ENCODE results near the gene PI4KA. TPM values are rescaled to one million over a fixed set of nuclear protein-coding genes. Genes with fewer than 3 reads are reported as not detected.

The PI4KA gene
- total RNA-seq, 1 donor from 2014 or later = 140 TPM

DNA sequence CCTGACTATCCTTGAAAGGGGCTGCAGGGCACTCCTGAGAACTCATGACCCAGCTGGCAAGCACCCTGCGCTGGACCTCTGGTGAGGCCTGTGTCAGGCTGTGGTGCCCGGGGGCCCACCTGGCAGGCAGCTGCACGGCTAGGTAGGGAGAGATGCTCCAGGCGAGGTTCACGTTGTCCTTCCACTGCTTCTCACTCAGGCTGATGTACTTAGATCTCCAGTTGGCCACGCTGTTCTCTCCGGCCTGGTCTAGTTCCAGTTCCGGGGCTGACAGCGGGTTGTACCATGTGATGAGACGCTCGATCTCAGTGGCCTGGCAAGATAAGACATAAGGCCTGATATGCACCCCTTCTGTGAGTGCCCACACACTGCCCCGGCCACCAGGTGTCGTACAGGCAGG lies 129.4 kb downstream of the PI4KA start:
- Mint-ChIP-seq H3K9me3 (ENCODE audit: low read depth) (no peaks in the 10 kb centered on the region), H3K4me3 (ENCODE audit: low read depth) (no peak overlapping the region), H3K4me1 (ENCODE audit: low read depth) (no peaks in the 10 kb centered on the region), H3K27me3 (no peaks in the 10 kb centered on the region), H3K36me3 (ENCODE audit: insufficient read depth) (peaks cover 11% of the 10 kb centered on the region), H3K27ac (no peak overlapping the region)
- TF ChIP-seq, protein P1, sequence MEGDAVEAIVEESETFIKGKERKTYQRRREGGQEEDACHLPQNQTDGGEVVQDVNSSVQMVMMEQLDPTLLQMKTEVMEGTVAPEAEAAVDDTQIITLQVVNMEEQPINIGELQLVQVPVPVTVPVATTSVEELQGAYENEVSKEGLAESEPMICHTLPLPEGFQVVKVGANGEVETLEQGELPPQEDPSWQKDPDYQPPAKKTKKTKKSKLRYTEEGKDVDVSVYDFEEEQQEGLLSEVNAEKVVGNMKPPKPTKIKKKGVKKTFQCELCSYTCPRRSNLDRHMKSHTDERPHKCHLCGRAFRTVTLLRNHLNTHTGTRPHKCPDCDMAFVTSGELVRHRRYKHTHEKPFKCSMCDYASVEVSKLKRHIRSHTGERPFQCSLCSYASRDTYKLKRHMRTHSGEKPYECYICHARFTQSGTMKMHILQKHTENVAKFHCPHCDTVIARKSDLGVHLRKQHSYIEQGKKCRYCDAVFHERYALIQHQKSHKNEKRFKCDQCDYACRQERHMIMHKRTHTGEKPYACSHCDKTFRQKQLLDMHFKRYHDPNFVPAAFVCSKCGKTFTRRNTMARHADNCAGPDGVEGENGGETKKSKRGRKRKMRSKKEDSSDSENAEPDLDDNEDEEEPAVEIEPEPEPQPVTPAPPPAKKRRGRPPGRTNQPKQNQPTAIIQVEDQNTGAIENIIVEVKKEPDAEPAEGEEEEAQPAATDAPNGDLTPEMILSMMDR (IDR thresholded peaks at IDR 0.05; ENCODE audit: unreplicated experiment) = no peak
- DNase-seq (ENCODE audit: low spot score, unreplicated experiment) = no peak

DNA sequence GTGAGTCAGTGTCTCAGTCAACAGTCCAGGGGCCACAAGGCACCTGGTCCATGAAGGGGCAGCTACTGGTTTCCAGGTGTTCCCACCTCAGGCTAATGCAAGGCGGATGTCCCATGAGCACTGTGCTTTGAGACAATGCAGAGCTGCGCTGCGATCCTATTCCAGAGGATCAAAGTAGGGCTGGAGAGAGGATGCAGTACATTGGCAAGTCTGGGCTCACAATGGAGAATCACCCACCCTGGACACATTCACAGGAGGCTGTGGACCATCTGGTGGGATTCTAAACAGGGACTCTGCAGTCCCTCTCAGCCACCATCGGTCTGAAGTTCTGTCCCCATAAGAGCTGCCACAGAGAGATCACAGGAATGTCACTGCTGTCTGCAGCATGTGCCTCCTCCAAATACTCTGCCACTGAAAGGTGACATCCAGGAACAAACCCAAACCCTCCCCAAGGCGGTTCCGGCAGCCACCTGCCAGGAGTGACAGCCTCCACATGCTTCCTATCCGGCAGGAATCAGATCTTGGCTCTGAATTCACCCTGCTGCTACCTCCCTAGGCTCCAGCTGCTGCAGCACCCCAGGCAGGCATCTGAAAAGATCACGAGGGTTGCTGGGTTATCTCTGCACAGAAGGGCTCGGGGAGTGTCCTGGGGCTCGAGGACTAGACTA lies 130.0 kb downstream of the PI4KA start:
- DNase-seq (ENCODE audit: low spot score, unreplicated experiment) = no peak
- Mint-ChIP-seq H3K9me3 (ENCODE audit: low read depth) (no peaks in the 10 kb centered on the region), H3K4me3 (ENCODE audit: low read depth) (no peak overlapping the region), H3K27ac (no peak overlapping the region), H3K36me3 (ENCODE audit: insufficient read depth) (peaks cover 11% of the 10 kb centered on the region), H3K27me3 (no peaks in the 10 kb centered on the region), H3K4me1 (ENCODE audit: low read depth) (no peaks in the 10 kb centered on the region)
- TF ChIP-seq, protein P1 (IDR thresholded peaks at IDR 0.05; ENCODE audit: unreplicated experiment) = no peak

DNA sequence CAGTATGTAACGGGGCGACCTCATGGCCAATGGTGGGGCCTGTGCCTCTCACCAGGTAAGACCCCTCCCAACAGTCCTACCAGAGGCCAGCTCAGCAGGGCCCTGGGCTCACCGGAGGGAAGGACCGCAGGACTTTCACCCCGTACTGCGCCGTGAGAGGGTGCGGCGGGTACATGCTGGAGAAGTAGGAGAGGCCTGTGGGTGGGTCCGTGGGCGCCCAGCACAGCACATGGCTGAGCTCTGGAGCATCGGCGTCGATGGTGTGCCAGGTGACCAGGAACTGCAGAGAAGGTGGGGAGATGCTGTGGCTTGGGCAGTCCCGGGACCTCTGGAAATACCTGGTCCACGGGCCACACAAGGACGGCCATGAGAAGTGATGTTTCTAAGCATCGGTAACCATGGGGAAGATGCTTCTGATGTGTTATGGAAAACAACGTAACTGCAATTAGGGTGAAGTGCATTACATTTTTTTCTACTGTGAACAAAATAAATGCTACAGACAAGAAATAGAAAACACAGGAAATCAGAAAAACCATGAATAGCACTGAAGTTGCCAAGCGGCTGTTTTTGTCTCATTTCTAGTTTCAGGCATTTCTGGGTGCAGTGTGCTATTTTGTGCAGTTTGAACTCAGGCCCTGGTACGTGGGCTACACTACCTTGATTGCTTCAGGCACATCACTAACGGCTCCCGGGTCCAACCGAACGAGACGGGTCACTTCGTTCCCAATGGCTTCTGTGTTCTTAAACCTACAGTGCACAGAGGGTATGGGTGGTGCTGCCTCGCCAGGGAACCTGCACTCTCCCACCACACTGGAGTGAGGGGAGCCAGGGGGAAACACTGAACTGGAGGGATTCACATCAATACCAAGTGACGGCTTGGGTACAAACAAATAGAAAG lies 131.2 kb downstream of the PI4KA start:
- TF ChIP-seq, protein P1 (IDR thresholded peaks at IDR 0.05; ENCODE audit: unreplicated experiment) = no peak
- Mint-ChIP-seq H3K9me3 (ENCODE audit: low read depth) (no peaks in the 10 kb centered on the region), H3K4me3 (ENCODE audit: low read depth) (no peak overlapping the region), H3K27ac (no peak overlapping the region), H3K4me1 (ENCODE audit: low read depth) (no peaks in the 10 kb centered on the region), H3K27me3 (no peaks in the 10 kb centered on the region), H3K36me3 (ENCODE audit: insufficient read depth) (peaks cover 11% of the 10 kb centered on the region)
- no peak for DNase-seq (ENCODE audit: low spot score, unreplicated experiment)

DNA sequence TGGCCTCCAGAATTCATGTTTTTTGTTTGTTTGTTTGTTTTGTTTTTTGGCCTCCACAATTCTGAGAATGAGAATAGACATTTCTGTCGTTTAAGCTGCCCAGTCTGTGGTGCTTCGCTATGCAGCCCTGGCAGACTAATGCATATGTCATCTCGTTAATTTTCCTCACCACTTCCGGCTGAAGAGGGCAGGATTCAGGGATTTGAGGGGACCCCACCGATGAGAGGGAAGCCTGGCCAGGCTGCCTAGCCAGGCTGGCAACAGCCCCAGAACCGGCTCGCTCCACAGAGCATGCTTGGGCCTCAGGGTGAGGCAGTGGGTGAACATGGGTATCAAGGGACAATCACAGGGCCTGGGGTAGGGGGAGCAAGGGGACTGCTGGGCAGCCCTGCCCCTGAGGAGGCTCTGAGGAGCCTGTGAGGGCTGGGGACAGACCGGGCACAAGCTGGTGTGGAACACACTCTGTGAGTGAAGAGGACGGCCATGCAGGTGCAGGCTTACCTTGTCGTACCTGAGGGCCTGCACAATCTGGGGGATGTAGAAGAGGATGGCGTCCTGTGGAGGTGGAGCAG lies 132.5 kb downstream of the PI4KA start:
- DNase-seq (ENCODE audit: low spot score, unreplicated experiment) = no peak
- H3K4me3 Mint-ChIP-seq (ENCODE audit: low read depth) = no peak overlapping the region
- H3K9me3 Mint-ChIP-seq (ENCODE audit: low read depth) = no peaks in the 10 kb centered on the region
- peaks cover 16% of the 10 kb centered on the region for H3K36me3 Mint-ChIP-seq (ENCODE audit: insufficient read depth)
- no peak overlapping the region for H3K27ac Mint-ChIP-seq
- no peaks in the 10 kb centered on the region for H3K27me3 Mint-ChIP-seq
- TF ChIP-seq, protein P1 (IDR thresholded peaks at IDR 0.05; ENCODE audit: unreplicated experiment) = no peak
- H3K4me1 Mint-ChIP-seq (ENCODE audit: low read depth) = no peaks in the 10 kb centered on the region

DNA sequence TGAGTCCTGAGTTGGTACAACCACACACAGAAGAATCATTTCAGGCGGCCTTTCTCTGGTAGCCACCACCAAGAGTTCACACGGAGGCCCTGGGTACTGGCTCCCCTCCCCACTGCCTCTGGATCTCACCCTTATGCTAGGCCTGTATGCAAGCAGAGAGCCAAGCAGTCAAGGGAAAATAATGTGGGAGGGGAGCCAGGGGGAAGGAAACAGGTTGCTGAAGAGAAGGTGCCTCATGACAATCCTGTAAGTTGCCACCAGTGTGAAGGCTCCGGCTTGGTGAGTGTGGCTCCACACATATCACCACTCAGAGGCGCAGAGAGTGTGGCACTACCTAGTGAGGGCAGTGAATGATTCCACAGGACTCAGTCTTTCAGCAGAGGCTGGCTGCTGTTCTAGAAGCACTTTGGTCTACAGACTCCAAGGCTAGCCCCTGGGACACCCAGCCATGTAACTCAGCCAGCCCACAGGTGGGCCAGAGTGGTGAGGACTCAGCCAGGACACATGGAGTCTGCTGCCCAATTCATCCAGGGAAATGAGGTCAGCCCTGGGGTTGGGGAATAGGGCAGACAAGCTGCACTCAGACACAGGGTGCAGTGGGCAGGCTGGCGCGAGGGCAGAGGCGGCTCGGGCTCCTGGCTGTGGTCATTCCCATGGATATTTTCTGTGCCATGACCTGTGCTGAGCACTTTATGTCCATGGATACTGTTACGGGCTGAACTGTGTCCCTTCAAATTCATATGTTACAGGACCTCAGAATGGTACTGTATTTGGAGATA lies 133.7 kb downstream of the PI4KA start:
- Mint-ChIP-seq H3K36me3 (ENCODE audit: insufficient read depth) (peaks cover 21% of the 10 kb centered on the region), H3K4me3 (ENCODE audit: low read depth) (no peak overlapping the region), H3K9me3 (ENCODE audit: low read depth) (no peaks in the 10 kb centered on the region), H3K4me1 (ENCODE audit: low read depth) (no peaks in the 10 kb centered on the region), H3K27ac (no peak overlapping the region), H3K27me3 (no peaks in the 10 kb centered on the region)
- DNase-seq (ENCODE audit: low spot score, unreplicated experiment) = no peak
- TF ChIP-seq, protein P1 (IDR thresholded peaks at IDR 0.05; ENCODE audit: unreplicated experiment) = no peak

Measured in progenitor cell of endocrine pancreas (in vitro differentiated cells).